Ammon's horn (tissue), 1 donor: ENCODE data around the gene GPRC5A.

Experiments
- DNase-seq: peaks from one replicate; pipeline ENCODE4 v3.0.0-alpha.2; 2016; ENCODE audit warnings: low spot score

Gene GPRC5A

DNA sequence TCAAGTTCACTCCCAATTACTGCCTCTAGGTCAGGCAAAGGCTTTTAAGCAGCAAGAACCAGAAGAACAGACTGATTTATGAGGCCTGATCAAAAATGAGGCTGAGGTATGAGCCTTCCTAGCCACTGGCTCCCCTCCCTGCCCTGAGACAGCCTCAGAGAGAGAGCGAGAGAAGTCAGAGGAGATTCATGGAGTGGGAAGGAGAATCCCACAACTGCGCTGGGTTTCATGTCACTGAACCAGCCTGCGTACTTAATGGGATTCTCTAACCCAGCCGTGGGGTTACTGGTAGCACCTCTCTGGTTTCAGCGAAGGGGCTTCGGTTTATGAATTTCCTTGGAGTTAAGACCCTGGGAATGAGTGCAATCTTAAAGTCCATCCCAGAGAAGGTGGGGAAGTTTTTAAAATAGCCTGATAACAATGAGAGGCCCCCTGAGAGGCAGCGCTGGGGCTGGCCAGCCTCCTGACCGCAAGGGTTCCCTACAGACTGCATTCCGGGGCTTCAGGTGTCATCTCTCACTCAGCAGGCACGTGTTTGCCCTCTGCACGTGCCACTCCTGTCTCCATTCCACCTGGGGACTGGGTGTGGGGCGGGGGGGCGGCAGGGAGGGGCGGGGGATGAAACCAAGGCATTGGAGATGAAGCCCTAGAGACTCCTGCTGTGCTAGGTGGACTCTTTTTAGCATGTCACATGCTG lies 6.1 kb upstream of the GPRC5A start:
- no peak for DNase-seq

DNA sequence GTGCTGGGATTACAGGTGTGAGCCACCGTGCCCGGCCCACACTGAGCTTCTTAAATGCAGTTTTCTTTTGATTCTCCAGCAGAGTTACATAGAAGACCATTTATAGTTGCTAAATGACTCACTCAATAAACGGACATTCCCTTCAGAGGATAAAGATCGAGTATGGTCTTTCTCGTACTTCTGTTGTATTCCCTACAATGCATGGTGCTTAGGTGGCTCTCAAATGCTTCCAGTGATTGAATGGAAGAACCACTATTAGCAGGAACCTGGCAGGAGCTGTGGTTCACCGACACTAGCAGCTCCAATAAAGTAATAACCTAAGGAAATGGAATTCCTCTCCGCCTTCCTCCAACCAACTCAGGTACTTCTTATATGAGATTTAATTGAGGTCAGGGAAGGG lies 3.9 kb upstream of the GPRC5A start:
- no peak for DNase-seq

DNA sequence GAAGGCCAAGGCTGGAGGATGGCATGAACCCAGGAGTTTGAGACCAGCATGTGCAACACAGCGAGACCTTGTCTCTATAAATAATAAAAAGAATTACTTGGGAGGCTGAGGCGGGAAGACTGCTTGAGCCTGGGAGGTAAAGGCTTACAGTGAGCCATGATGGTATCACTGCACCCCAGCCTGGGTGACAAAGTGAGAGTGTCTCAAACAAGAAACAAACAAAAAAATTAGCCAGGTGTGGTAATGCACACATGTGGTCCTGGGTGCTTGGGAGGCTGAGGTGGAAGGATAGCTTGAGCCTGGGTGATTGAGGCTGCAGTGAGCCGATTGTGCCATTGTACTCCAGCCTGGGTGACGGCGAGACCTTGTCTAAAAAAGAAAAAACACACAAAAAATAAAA lies 1.7 kb upstream of the GPRC5A start:
- DNase-seq, result no peak

DNA sequence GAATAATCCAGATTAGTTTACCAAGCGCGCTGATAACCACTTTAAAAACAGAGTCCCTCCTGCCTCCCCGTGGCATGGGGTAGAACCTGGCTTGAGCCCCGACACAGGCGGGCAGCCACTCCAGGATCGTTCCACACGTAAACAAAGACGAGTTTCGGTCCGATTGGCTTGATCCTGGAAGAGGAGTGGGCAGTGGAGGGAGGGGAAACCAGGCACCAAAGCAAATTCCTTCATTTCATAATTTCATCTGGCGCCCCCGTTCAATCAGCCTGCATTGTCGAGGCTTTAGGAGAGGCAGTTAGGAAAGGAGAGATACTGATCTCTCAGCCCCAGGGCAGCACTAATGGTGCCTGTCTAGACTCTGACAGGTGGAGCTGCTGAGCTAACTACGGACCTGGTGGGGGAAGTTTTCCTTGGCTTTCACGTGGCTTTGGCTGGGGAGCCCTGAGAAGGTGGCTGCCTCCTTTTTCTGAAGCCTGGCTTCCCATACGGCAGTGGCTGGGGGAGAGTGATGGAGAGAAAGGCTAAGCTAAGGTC lies 751 bp upstream of the GPRC5A start:
- no peak for DNase-seq

DNA sequence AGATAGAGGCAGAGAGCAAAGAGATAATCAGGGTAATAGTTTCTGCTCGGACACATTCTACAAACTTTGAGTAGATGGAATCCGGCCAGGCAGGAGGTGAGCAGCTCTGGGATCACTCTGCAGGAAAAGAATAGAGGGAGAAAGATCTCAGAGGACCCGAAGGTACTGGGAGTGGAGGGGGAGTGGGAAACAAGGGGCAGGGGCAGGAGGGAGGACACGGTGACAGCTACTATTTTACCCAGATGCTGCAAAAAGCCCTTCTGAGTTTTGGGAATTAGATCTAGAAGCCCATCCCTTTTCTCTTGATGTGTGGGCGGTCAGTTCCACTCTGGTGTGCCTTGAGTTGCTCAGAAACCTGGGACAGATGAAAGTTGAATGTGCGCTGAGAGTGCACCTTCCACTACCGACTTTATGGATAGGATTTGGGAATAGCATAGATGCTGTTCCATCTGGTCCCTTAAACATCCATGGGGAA lies 556 bp downstream of the GPRC5A start:
- no peak for DNase-seq

DNA sequence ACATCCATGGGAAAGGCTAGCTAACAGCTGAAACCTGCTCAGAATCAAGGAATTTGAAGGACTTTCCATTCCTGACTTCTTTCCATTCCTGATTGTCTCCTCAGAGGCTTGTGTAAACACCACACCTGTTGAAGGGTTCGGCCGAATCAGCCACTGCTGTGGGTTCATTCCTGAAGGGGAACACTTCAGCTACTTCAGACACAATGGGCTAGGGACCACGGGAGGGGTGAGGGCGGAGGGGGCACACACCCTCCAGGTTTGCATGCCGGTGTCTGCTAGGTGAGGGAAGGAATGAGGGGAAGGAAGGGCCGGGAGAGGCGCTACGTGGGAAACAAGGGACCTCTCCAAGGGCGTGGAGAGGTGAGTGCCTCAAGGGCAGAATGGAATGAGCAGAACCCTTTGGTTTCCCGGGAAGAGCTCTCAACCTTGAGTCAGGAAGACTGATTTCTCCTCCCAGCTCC lies 1.3 kb downstream of the GPRC5A start:
- no peak for DNase-seq

DNA sequence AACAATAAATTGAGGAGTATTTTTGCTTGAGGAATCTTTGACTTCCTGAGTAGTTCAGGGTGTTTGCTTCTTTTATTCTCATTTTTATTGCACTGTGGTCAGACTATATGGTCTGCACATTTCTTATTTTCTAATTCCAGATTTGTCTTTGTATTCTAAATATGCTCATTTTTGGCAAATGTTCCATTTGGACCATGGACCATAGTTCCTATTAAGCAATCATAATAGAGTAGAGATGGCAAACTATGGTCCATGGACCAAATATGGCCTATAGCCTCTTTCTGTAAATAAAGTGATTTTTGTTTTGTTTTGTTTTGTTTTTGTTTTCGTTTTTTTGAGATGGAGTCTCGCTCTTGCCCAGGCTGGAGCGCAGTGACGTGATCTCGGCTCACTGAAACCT lies 2.1 kb downstream of the GPRC5A start:
- no peak for DNase-seq

DNA sequence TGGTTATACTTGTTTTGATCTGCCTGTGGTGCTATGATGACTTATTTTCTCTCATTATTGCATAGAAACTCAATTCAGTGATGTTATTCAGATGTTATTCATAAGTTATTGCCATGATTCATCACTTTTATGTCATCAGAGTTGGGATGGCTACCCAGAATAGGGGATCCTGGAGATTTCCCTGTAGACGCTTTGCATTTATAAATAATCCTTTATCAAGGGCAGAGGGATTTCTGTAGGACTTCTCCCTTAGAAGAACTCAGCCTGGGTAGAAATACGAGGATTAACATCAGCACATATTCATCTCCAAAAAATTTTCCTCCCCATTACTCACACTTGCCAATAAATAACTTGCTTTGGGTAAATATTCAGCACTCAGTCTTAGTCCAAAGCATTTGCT lies 4.9 kb downstream of the GPRC5A start:
- no peak for DNase-seq

DNA sequence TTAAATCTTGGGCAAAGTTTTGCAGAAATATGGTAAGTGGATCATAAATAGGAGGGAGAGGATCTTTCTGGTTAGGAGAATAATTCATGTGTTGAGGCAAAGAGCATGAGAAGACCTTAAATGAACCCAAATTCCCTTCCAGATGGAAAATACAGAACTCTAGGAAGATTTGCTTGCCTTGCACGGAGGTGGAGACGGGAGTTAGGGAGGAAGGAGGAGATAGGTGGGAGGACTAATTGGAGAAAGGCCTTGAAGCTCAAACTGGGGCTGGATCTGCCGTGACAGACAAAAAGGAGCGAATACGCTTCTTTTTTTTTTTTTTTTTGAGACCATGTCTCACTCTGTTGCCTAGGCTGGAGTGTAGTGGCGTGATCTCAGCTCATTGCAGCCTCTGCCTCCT lies 5.9 kb downstream of the GPRC5A start:
- no peak for DNase-seq

DNA sequence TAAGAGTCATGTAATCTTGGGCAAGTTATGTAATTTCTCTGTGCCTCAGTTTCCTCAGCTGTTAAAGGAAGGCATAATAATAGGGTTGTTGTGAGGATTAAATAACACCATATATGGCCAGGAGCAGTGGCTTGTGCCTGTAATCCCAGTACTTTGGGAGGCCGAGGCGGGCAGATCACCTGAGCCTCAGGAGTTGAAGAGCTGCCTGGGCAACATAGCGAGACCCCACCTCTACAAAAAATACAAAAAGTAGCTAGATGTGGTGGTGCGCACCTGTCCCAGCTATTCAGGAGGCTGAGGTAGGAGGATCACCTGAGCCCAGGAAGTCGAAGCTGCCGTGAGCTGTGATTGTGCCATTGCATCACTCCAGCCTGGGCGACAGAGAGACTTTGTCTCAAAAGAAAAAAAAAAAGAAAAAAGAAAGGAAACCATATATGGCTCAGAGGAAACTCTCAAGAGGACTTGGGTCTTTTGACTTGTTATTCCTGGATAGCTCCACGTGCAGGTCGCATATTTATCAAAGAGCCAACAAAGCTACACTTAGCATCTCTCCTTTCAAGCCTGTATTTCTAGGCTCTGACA lies 6.9 kb downstream of the GPRC5A start:
- DNase-seq, result no peak

DNA sequence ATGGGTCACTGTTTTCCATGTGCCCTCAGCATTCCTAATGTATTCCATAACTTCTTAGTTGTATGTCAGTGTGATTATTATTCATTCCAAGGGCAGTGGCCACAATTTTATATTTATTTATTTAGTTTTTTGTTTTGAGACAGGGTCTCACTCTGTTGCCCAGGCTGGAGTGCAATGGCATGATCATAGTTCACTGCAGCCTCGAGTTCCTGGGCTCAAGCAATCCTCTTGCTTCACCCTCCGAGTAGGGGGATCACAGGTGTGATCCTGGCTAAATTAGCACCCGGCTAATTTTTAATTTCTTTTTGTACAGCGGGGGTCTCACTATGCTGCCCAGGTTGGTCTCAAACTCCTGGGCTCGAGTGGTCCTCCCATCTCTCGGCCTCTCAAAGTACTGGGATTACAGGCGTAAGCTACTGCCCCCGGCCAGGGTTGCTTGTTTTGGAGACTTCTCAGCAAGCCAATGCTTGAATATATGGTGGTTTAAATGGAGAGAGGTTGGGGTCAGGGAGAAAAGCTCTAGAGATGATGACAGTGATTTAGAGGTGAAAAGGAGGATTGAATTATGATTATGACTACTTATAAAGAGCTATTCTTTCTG lies 7.6 kb downstream of the GPRC5A start:
- DNase-seq, result no peak

DNA sequence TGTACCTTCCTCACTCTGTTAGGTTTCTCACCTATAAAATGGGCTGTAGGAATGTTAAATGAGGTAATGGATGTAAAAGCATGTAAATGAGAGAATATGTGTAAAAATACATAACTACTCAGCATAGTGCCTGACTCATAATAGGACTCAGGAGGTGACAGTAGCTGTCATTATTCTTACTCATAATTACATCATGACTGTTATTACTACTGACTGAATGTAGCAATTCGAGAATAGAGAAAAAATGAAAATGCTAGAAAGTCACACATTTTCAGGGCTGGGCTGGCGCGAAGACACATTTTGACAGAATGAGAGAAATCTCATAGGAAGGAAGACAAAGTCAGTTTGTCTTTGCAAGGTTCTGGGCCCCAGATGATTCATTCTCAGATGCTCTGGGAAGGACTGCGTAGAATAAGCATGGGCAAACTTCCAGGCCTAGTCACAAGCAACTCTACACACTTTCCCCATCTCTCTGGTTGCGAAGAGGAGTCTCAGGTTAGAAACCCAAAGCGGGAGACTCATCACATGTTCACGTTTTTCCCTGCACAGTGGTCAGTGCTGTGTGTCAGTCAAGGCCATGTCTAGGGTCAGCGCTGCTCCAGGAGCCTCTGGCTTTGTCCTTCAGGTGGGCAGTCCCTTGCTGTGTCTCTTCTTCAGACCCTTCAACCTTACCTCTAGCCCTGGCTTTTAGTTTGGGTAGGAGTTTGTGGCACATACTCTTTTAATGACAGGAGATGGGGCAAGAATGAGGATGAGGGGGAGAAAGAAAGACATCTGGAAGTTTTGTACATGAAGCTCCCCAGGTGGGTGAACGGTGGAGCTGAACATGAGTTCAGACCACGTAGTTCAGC lies 8.4 kb downstream of the GPRC5A start:
- no peak for DNase-seq

DNA sequence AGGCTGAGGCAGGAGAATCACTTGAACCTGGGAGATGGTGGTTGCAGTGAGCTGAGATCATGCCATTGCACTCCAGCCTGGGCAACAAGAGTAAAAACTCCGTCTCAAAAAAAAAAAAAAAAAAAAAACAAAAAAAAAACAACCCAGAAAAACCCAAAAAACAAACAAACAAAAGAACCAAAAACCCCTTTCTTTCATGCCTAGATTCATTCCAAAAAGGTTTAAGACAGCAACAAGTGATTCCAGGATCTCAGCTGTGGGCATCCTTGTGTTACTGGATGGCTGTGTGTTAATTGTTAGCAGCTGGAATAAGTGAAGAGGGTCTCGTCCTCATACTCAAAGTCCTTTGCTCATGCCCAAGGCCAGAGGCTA lies 9.4 kb downstream of the GPRC5A start:
- no peak for DNase-seq

DNA sequence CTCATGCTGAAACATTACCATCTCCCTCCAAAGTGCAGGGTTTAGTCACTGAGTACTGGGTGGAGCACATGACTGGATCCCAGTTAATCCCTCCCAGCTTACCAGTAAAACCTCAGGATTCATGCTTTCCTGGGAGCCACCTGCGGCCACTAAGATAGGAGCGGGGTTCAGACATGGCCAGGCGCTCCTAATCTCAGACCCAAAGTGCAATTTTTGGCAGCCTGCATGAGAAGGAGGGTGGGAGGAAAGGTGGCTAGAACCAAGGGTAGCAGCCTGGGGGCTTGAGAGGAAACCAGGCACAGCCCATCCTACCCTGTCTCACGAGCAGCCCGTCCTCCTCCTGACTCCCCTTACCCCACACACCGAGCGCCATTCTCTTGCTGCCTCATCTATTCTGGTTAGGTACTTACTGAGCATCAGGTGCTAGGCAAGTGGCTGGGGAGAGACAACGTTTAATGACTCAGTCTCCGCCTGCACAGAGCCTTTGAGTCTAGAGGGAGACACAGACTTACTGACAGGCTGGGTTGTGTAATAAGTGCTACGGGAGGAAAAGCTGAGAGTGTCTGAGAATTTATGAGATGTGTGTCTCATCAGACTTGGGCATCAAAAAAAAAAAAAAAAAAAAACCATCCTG lies 9.9 kb downstream of the GPRC5A start:
- DNase-seq, result peak; percentile 34

DNA sequence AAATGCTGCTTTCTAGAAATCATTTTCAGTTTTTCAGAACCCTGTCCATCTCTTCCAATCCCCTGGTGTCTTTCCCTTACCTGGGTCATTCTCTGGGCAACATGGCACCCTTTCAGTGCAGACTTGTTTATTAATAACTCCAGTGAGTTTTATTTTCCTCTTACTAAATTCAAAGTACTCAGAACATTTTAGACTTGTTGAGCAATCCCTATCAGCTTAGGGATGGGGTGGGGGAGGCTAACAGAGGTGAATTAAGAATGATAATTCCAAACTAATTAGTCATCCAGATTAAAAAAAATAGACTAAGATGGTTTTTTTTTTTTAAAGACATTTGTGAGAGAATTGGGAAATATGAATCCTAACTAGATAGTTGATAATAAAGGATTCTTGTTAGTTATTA lies 10.7 kb downstream of the GPRC5A start:
- no peak for DNase-seq

DNA sequence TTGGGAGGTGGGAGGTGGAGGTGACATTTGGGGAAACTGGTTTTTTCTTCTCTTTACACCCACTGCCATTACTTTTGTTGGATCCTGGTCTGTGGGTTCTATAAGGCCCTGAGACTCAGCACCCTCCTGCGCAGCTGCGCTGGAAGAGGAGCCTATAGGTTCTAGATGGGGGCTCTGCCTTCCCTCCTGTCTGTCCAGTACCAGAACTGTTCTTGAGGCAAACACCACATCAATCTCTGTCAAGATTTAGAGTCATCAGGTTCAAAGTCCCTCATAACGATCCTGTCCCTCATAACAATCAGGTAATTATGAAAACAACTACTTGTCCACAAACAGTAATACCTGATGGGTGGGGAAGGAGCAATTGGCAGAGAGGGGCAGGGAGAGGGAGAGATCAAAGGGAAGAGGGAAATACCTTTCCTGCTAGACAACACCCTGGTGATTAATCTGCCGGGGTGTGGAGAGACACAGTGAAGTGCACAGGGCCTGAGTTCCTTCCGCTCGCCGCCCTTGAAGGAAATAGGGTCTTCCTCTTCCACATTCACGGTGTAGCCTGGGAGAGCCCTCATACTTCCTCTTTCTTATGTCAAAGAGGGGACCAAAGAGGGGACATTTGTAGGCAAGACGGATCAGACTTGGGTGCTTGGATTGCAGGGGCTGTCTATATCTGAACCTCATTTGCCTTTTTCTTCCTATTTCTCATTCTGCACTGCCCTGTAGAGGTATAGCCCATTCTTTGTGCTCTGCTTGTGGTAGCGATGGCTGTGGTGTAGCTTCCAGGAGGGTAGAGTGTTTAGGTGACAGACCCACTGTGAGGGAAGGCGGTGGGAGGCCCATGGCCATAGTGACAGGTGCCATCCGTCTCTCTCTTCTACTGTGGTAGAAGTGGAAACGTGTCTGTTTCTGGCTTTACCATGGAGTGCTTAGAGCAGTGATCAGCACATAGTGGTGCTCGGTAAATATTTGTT lies 12.6 kb downstream of the GPRC5A start:
- no peak for DNase-seq

DNA sequence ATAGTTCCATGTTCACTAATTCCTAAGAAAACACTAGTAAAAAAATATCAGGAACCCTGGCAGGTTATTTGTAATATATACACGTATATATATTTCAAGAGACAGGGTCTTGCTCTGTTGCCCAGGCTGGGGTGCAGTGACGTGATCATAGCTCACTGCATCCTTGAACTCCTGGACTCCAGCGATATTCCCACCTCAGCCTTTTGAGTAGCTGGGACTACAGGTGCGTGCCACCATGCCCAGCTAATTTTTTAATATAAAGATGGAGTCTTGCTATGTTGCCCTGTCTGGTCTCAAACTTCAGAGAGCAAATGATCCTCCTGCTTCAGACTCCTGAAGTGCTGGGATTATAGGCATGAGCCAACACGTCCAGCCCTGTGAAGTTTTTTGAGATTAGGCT lies 16.2 kb downstream of the GPRC5A start:
- no peak for DNase-seq

DNA sequence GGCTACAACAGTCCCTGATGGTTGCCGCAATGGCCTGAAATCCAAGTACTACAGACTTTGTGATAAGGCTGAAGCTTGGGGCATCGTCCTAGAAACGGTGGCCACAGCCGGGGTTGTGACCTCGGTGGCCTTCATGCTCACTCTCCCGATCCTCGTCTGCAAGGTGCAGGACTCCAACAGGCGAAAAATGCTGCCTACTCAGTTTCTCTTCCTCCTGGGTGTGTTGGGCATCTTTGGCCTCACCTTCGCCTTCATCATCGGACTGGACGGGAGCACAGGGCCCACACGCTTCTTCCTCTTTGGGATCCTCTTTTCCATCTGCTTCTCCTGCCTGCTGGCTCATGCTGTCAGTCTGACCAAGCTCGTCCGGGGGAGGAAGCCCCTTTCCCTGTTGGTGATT lies 16.9 kb downstream of the GPRC5A start:
- no peak for DNase-seq

DNA sequence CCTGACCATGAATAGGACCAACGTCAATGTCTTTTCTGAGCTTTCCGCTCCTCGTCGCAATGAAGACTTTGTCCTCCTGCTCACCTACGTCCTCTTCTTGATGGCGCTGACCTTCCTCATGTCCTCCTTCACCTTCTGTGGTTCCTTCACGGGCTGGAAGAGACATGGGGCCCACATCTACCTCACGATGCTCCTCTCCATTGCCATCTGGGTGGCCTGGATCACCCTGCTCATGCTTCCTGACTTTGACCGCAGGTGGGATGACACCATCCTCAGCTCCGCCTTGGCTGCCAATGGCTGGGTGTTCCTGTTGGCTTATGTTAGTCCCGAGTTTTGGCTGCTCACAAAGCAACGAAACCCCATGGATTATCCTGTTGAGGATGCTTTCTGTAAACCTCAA lies 17.3 kb downstream of the GPRC5A start:
- no peak for DNase-seq

DNA sequence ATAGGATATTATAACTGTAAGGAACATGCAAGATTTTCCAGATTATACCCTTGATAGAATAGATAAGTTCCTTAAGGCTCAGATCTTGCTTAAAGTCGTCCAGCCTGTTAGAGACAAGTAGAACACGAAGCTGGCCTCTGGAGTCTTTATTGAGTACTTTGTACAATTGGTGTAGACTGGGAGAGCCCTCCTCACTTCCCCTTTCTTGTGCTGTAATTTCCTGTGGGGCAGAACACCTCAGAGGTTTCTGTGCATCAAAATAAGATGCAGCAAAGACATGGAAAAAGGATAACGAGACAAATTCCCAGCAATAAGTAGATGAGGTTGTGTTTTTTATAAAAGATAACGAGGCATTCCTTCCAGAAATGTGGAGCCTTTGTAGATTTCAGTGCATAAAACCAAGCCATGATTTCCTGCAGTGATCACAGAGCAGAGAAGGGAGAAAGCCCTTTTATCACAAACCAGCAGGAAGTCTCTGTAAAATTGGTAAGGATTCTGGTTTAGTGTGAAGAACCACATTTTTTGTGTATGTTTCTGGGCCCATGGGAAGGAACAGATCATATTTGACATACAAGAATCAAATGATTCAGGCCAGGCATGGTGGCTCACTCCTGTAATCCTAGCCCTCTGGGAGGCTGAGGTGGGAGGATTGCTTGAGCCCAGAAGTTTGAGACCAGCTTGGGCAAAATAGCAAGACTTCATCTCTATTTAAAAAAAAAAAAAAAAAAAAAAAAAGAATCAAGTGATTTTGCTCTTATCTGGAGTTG lies 18.0 kb downstream of the GPRC5A start:
- DNase-seq, result no peak
